SK-N-MC (cell line): ENCODE results near the gene PIGW.

Experiments used
- DNase-seq: peaks from one replicate; pipeline ENCODE4 v3.0.0-alpha.2; 2011; ENCODE audit warnings: low read depth, low spot score
- H3K27ac ChIP-seq: fragments of 200-600 bp; sonication (generic); 2 replicates; pipeline ENCODE4 v1.5.1; 2016; ENCODE audit warnings: mixed run types
- H3K36me3 ChIP-seq: fragments of 200-600 bp; sonication (generic); 2 replicates; pipeline ENCODE4 v1.6.1; 2017; ENCODE audit warnings: antibody characterized with exemption, low read length, mixed read lengths; ENCODE audit not compliant: insufficient read depth
- H3K4me3 ChIP-seq: fragments of 200-600 bp; sonication (generic); 2 replicates; pipeline ENCODE4 v1.5.1; 2016
- H3K9ac ChIP-seq: fragments of 200-600 bp; sonication (generic); 2 replicates; pipeline ENCODE4 v1.8.0; 2017; ENCODE audit warnings: mixed run types, mixed read lengths; ENCODE audit not compliant: insufficient read length
- H3K9me3 ChIP-seq: fragments of 200-600 bp; sonication (generic); 2 replicates; pipeline ENCODE4 v1.6.1; 2017; ENCODE audit warnings: low read depth, mild to moderate bottlenecking, antibody characterized with exemption, low read length, moderate library complexity, mixed read lengths
- EZH2 ChIP-seq: fragments of 200-600 bp; sonication (generic); IDR thresholded peaks from one replicate; pipeline ENCODE4 v1.6.1; 2017; ENCODE audit warnings: antibody characterized with exemption
- FOXP2 ChIP-seq: optimal IDR thresholded peaks from 2 replicates; pipeline ENCODE3; 2011; ENCODE audit warnings: mild to moderate bottlenecking, moderate library complexity; ENCODE audit not compliant: insufficient read depth; ENCODE audit errors: extremely low read length, control extremely low read depth
- POLR2AphosphoS5 ChIP-seq: IDR thresholded peaks from 2 replicates; pipeline ENCODE4 v1.6.1; 2012; ENCODE audit warnings: mild to moderate bottlenecking, low read depth, low read length, borderline replicate concordance

The PIGW gene

GRCh38 chr17:36514856-36515255 lies 19.9 kb upstream of the PIGW start:
- peaks cover 73% of the 10 kb centered on the region for H3K36me3 ChIP-seq

GRCh38 chr17:36515837-36516236 lies 18.9 kb upstream of the PIGW start:
- H3K9me3 ChIP-seq: no peaks in the 10 kb centered on the region

More at GRCh38 chr17:36514856-36515255, 19.9 kb upstream of the PIGW start:
- TF ChIP-seq EZH2 (no peak), FOXP2 (no peak), POLR2AphosphoS5 (no peak)
- no peak overlapping the region for H3K4me3 ChIP-seq
- no peak for DNase-seq
- H3K27ac ChIP-seq: no peak overlapping the region
- H3K9me3 ChIP-seq: no peaks in the 10 kb centered on the region
- H3K9ac ChIP-seq: no peak overlapping the region

GRCh38 chr17:36523113-36523512 lies 11.7 kb upstream of the PIGW start:
- Histone ChIP-seq H3K36me3 (peaks cover 79% of the 10 kb centered on the region), H3K9me3 (no peaks in the 10 kb centered on the region), H3K4me3 (no peak overlapping the region), H3K9ac (no peak overlapping the region), H3K27ac (no peak overlapping the region)
- DNase-seq: no peak
- TF ChIP-seq POLR2AphosphoS5 (no peak), FOXP2 (no peak), EZH2 (no peak)

More at GRCh38 chr17:36515837-36516236, 18.9 kb upstream of the PIGW start:
- TF ChIP-seq POLR2AphosphoS5 (no peak), EZH2 (no peak), FOXP2 (no peak)
- Histone ChIP-seq H3K9ac (no peak overlapping the region), H3K4me3 (no peak overlapping the region), H3K27ac (no peak overlapping the region), H3K36me3 (peaks cover 73% of the 10 kb centered on the region)
- no peak for DNase-seq

GRCh38 chr17:36524428-36524876 lies 10.3 kb upstream of the PIGW start:
- no peak overlapping the region for H3K27ac ChIP-seq

GRCh38 chr17:36525113-36525512 lies 9.7 kb upstream of the PIGW start:
- TF ChIP-seq EZH2: no peak
- TF ChIP-seq FOXP2: no peak
- TF ChIP-seq POLR2AphosphoS5: no peak
- Histone ChIP-seq H3K9me3 (no peaks in the 10 kb centered on the region), H3K9ac (no peak overlapping the region), H3K36me3 (peaks cover 81% of the 10 kb centered on the region), H3K27ac (no peak overlapping the region), H3K4me3 (no peak overlapping the region)
- DNase-seq: no peak

More at GRCh38 chr17:36524428-36524876, 10.3 kb upstream of the PIGW start:
- no peak overlapping the region for H3K9ac ChIP-seq
- DNase-seq: no peak
- no peak overlapping the region for H3K4me3 ChIP-seq
- H3K36me3 ChIP-seq: peaks cover 81% of the 10 kb centered on the region
- no peaks in the 10 kb centered on the region for H3K9me3 ChIP-seq
- TF ChIP-seq POLR2AphosphoS5: no peak
- TF ChIP-seq FOXP2: no peak
- no peak for TF ChIP-seq EZH2

- no peak overlapping the region for H3K4me3 ChIP-seq
- H3K9ac ChIP-seq: no peak overlapping the region
- no peak overlapping the region for H3K27ac ChIP-seq
- H3K9me3 ChIP-seq: no peaks in the 10 kb centered on the region
- peaks cover 74% of the 10 kb centered on the region for H3K36me3 ChIP-seq
- TF ChIP-seq POLR2AphosphoS5 (no peak), EZH2 (no peak), FOXP2 (no peak)
- DNase-seq: no peak
These were observed 8.9 kb upstream of the PIGW start for GRCh38 chr17:36525888-36526287.

- TF ChIP-seq POLR2AphosphoS5 (no peak), EZH2 (no peak), FOXP2 (no peak)
- Histone ChIP-seq H3K27ac (no peak overlapping the region), H3K36me3 (peaks cover 80% of the 10 kb centered on the region), H3K4me3 (no peak overlapping the region), H3K9me3 (no peaks in the 10 kb centered on the region), H3K9ac (no peak overlapping the region)
- DNase-seq: no peak
These were observed 7.1 kb upstream of the PIGW start for GRCh38 chr17:36527621-36528250.

- Histone ChIP-seq H3K9me3 (no peaks in the 10 kb centered on the region), H3K36me3 (peaks cover 84% of the 10 kb centered on the region), H3K27ac (no peak overlapping the region), H3K9ac (no peak overlapping the region), H3K4me3 (no peak overlapping the region)
- TF ChIP-seq FOXP2 (no peak), POLR2AphosphoS5 (no peak), EZH2 (no peak)
- no peak for DNase-seq
These were observed 5.7 kb upstream of the PIGW start for GRCh38 chr17:36529121-36529520.

- H3K36me3 ChIP-seq: peaks cover 61% of the 10 kb centered on the region
- TF ChIP-seq EZH2 (no peak), FOXP2 (no peak), POLR2AphosphoS5 (no peak)
- no peak overlapping the region for H3K4me3 ChIP-seq
- DNase-seq: no peak
- no peak overlapping the region for H3K9ac ChIP-seq
- no peak overlapping the region for H3K27ac ChIP-seq
- no peaks in the 10 kb centered on the region for H3K9me3 ChIP-seq
These were observed 2.3 kb upstream of the PIGW start for GRCh38 chr17:36532435-36532975.
